ENCODE results near the gene TOMM22.
"Not testable (repeated sequence)": the region's sequence is repeated elsewhere in the genome, so short reads cannot be mapped to it uniquely, and the experiment has no call there.

The TOMM22 gene

GRCh38 chr22:38681582-38682335 is at the start of gene TOMM22:
TOMM22 (plus strand) TSS chr22:38681957; CDS start chr22:38681979, 22 bp downstream.
- peak; percentile 85 for DNase-seq (ENCODE audit: low spot score)

- DNase-seq (ENCODE audit: low spot score): no peak
Observed at GRCh38 chr22:38632528-38632927, 49.2 kb upstream of the TOMM22 start.

GRCh38 chr22:38638216-38638615 is 43.5 kb upstream of the TOMM22 start:
- DNase-seq (ENCODE audit: low spot score): no peak

- DNase-seq (ENCODE audit: low spot score): no peak
Observed at GRCh38 chr22:38638728-38639127, 43.0 kb upstream of the TOMM22 start.

GRCh38 chr22:38641476-38642040 is 40.2 kb upstream of the TOMM22 start:
- DNase-seq (ENCODE audit: low spot score): no peak

GRCh38 chr22:38644245-38644644 is 37.5 kb upstream of the TOMM22 start:
- DNase-seq (ENCODE audit: low spot score): not testable (repeated sequence)

GRCh38 chr22:38645430-38645829 is 36.3 kb upstream of the TOMM22 start:
- DNase-seq (ENCODE audit: low spot score): no peak

GRCh38 chr22:38649841-38650522 is 31.8 kb upstream of the TOMM22 start:
- DNase-seq (ENCODE audit: low spot score): no peak

- DNase-seq (ENCODE audit: low spot score): no peak
Observed at GRCh38 chr22:38652859-38653258, 28.9 kb upstream of the TOMM22 start.

- DNase-seq (ENCODE audit: low spot score): no peak
Observed at GRCh38 chr22:38653741-38654140, 28.0 kb upstream of the TOMM22 start.

GRCh38 chr22:38655519-38656255 is 26.1 kb upstream of the TOMM22 start:
- no peak for DNase-seq (ENCODE audit: low spot score)

- peak; percentile 87 for DNase-seq (ENCODE audit: low spot score)
Observed at GRCh38 chr22:38656256-38657044, 25.3 kb upstream of the TOMM22 start, which contains the start of the genes CBY1 and FAM227A. CBY1 (plus strand) TSS chr22:38656638; CDS start chr22:38668055, 11,417 bp downstream. FAM227A (minus strand) TSS chr22:38656392; CDS start chr22:38650168, 6,224 bp downstream.

GRCh38 chr22:38657045-38657909 is 24.5 kb upstream of the TOMM22 start:
- DNase-seq (ENCODE audit: low spot score): peak; percentile 26

GRCh38 chr22:38674888-38675287 is 6.9 kb upstream of the TOMM22 start:
- DNase-seq (ENCODE audit: low spot score): no peak

GRCh38 chr22:38675833-38676232 is 5.9 kb upstream of the TOMM22 start:
- DNase-seq (ENCODE audit: low spot score): no peak

GRCh38 chr22:38684895-38685294 is 3.1 kb downstream of the TOMM22 start:
- DNase-seq (ENCODE audit: low spot score): no peak

GRCh38 chr22:38685761-38686160 is 4.0 kb downstream of the TOMM22 start:
- DNase-seq (ENCODE audit: low spot score): no peak

- DNase-seq (ENCODE audit: low spot score): no peak
Observed at GRCh38 chr22:38689651-38690050, 7.9 kb downstream of the TOMM22 start.

- no peak for DNase-seq (ENCODE audit: low spot score)
Observed at GRCh38 chr22:38694049-38694448, 12.3 kb downstream of the TOMM22 start.

GRCh38 chr22:38694940-38695339 is 13.2 kb downstream of the TOMM22 start:
- DNase-seq (ENCODE audit: low spot score): no peak

All from CD4-positive, alpha-beta T cell treated with Interleukin-2 at 100 ng/mL for 4 hours (primary cell).